Thymus (tissue), 11 donors: ENCODE measurements around the gene RNASE7. TPM values are rescaled to one million over a fixed set of nuclear protein-coding genes. Genes with fewer than 3 reads are reported as not detected.

Source experiments
- DNase-seq, 9 donors: peaks; one replicate each; pipeline ENCODE4 v3.0.0-alpha.2; 2013; ENCODE audit warnings: low spot score in 9 of 9, low read depth in 6 of 9, missing footprints in 1 of 9
- H3K27ac ChIP-seq, 2 donors: one replicate each; pipeline ENCODE4 v1.5.1; 2013; ENCODE audit warnings: control low read depth in 1 of 2, low read depth in 1 of 2, low read length in 1 of 2, mild to moderate bottlenecking in 1 of 2, moderate library complexity in 1 of 2
- H3K27me3 ChIP-seq, 2 donors: one replicate each; pipeline ENCODE4 v1.5.1; 2013; ENCODE audit warnings: low read length in 1 of 2; ENCODE audit not compliant: control insufficient read depth in 2 of 2, insufficient read depth in 1 of 2
- H3K36me3 ChIP-seq, 2 donors: one replicate each; pipeline ENCODE4 v1.5.1; 2013; ENCODE audit warnings: low read length in 1 of 2, mild to moderate bottlenecking in 1 of 2, moderate library complexity in 1 of 2; ENCODE audit not compliant: control insufficient read depth in 2 of 2, insufficient read depth in 2 of 2
- H3K4me1 ChIP-seq, 2 donors: one replicate each; pipeline ENCODE4 v1.5.1; 2013; ENCODE audit warnings: low read length in 2 of 2; ENCODE audit not compliant: control insufficient read depth in 2 of 2, insufficient read depth in 2 of 2
- H3K4me3 ChIP-seq, 2 donors: one replicate each; pipeline ENCODE4 v1.5.1; 2013; ENCODE audit warnings: low read length in 2 of 2, control low read depth in 1 of 2, mild to moderate bottlenecking in 1 of 2
- H3K9me3 ChIP-seq, 2 donors: one replicate each; pipeline ENCODE4 v1.5.1; 2013; ENCODE audit warnings: low read length in 1 of 2, mild to moderate bottlenecking in 1 of 2; ENCODE audit not compliant: control insufficient read depth in 2 of 2, insufficient read depth in 1 of 2
- WGBS: extraction: QIAGEN DNeasy Blood & Tissue Kit; methylation state at CpG from one replicate; pipeline ENCODE4 v1.1.7; 2013; 5-methylcytosine and 5-hydroxymethylcytosine counted together
- polyA plus RNA-seq: library from polyadenylated mRNA; stranded (reverse); fragments of 200-250 nt; gene quantifications from one replicate; pipeline ENCODE4 v1.2.3, GENCODE V29; 2013
- total RNA-seq: library from RNA; stranded (reverse); fragments of 120-200 nt; gene quantifications from one replicate; pipeline ENCODE4 v1.2.4, GENCODE V29; 2013
- donor health status: healthy.

Gene RNASE7
- total and polyA plus RNA-seq, 2 donors, result 0.47 to 1.6 TPM

- 78% methylated on average over 3 of the region's 3 CpGs for WGBS
- Histone ChIP-seq H3K36me3 (no peaks in the 10 kb centered on the region), H3K4me3 (no peak overlapping the region), H3K9me3 (no peaks in the 10 kb centered on the region), H3K27ac (no peak overlapping the region), H3K4me1 (peaks cover 7 to 15% of the 10 kb centered on the region in 2 donors), H3K27me3 (peaks cover 19 to 52% of the 10 kb centered on the region in 2 donors)
- no peak for DNase-seq
Observed at GRCh38 chr14:21026988-21027315, 15.2 kb upstream of the RNASE7 start.

DNA sequence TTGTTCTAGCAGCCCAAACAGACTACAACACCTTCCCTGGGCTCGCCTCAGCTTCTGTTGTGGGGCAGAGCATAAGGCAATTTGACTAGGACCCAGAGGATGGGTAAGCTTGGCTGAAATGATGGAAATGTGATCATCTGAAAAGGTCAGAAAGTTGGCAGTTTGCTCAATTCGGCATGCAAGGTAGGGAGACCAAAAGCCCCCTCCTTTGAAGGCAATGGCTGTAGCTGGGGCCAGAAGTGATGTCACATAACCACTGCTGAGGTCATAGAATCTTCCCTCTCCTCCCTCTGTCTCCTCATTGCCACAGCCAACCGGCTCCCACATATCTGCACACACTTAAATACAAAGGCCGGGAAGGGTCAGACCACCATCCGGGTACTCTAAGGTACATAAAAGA is 12.2 kb upstream of the RNASE7 start, which contains the start of gene TPPP2:
TPPP2 (plus strand) TSS at position 301 of the 400 bp plus-strand sequence. CDS start 365 bp downstream, outside the sequence.
- no peak within 1 kb of the TSS for H3K27ac ChIP-seq
- no peaks in the 10 kb centered on the region for H3K9me3 ChIP-seq
- 96% methylated on average over 5 of the region's 5 CpGs for WGBS
- peaks cover 0 to 5% of the 10 kb centered on the region in 2 donors for H3K4me1 ChIP-seq
- no peaks in the 10 kb centered on the region for H3K36me3 ChIP-seq
- no peak within 1 kb of the TSS for H3K4me3 ChIP-seq
- peaks cover 11 to 23% of the 10 kb centered on the region in 2 donors for H3K27me3 ChIP-seq
- no peak for DNase-seq

DNA sequence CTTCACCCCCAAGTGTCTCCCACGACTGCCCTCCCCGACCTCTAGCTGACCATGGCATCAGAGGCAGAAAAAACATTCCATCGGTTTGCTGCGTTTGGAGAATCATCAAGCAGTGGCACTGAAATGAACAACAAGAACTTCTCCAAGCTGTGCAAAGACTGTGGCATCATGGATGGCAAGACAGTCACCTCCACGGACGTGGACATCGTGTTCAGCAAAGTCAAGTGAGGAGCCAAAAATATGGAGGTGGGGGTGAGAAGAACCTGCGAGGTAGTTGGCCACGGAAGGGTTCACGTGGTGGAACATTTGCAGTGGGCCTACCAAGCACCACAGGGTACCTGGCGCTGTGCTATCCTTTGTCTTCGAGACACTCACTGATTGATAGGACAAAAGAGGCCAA is 11.6 kb upstream of the RNASE7 start:
- 96% methylated on average over 12 of the region's 12 CpGs for WGBS
- no peak overlapping the region for H3K4me3 ChIP-seq
- no peaks in the 10 kb centered on the region for H3K9me3 ChIP-seq
- no peak overlapping the region for H3K27ac ChIP-seq
- H3K27me3 ChIP-seq, result peaks cover 7 to 18% of the 10 kb centered on the region in 2 donors
- H3K36me3 ChIP-seq, result no peaks in the 10 kb centered on the region
- peaks cover 0 to under 1% of the 10 kb centered on the region in 2 donors for H3K4me1 ChIP-seq
- no peak for DNase-seq

DNA sequence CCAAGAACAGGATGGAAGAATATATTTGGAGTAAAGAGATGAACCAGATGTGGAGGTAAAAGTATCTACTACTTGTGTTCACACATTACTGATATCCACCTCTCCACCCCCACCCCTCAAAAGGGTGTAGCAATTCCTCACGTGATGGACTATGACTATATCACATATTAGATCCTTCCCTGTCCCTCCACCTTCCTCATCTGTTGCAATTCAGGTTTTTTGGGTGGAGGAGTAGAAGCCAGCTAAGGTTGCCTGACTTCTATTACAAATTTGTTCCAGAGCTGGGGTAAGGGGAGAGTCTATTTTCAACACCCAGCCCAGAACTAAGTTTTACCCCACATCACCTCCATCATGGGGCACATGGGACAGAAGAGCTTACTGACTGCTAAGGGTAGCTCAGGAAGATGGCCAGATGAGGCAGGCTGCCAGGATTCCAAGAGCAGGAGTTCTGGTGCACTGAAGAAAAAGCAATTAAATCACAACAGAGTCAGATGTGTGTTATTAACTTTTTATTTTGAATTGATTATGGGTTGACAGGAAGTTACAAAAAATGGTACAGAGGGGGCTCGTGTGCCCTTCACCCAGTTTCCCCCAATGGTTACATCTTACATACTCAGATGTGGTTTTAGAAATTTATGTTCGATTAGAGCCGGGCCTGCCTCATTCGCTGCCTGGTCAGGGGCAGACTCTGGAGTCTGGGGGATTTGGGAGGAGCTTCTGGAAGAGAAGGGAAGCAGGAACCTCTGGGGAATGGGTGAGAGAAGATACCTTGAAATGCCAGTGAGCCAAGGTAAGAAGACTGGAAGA is 9.6 kb upstream of the RNASE7 start:
- WGBS, result 91% methylated on average over 5 of the region's 5 CpGs
- Histone ChIP-seq H3K36me3 (no peaks in the 10 kb centered on the region), H3K4me3 (no peak overlapping the region), H3K9me3 (no peaks in the 10 kb centered on the region), H3K27me3 (peaks cover 2 to 4% of the 10 kb centered on the region in 2 donors), H3K4me1 (no peaks in the 10 kb centered on the region), H3K27ac (no peak overlapping the region)
- DNase-seq, result no peak

DNA sequence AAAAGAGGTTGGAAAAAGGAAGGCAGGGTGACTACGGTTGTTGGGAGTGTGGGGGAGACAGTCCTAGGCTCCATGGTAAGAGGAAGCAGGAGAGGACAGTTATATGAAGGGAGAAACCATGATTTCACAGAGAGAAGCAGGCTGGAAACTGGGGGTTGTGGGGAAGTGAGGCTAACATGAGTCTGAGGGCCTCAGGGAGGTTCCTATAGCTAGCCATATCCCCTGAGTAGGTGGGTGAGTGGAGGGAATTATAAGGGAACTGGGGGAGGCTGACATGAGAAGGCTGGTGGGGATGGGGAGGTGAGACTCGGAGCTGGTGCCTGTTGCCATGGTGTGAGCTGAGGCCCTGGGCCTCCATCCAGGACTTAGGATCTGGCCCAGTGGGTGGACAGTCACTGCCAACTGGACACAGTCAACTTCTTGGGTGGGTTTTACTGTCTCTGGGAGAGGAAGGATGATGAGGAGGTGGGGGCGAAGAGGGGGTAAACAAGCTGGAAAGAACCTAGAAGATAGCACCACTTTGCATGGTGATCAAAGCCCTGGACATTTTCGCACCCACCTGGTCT is 8.9 kb upstream of the RNASE7 start:
- no peaks in the 10 kb centered on the region for H3K36me3 ChIP-seq
- 94% methylated on average over 4 of the region's 4 CpGs for WGBS
- H3K27ac ChIP-seq, result no peak overlapping the region
- H3K4me3 ChIP-seq, result no peak overlapping the region
- no peaks in the 10 kb centered on the region for H3K9me3 ChIP-seq
- H3K4me1 ChIP-seq, result no peaks in the 10 kb centered on the region
- DNase-seq, result no peak
- peaks cover 2 to 4% of the 10 kb centered on the region in 2 donors for H3K27me3 ChIP-seq

GRCh38 chr14:21034707-21035106 is 7.5 kb upstream of the RNASE7 start, which contains the start of gene RNASE13:
TSS of gene RNASE13 (minus strand) at chr14:21034807. CDS start at chr14:21034288, 519 bp downstream.
- no peak within 1 kb of the TSS for H3K4me3 ChIP-seq
- DNase-seq, result no peak
- WGBS, result 91% methylated on average over 5 of the region's 5 CpGs
- H3K4me1 ChIP-seq, result no peaks in the 10 kb centered on the region
- H3K36me3 ChIP-seq, result no peaks in the 10 kb centered on the region
- peaks cover 2 to 4% of the 10 kb centered on the region in 2 donors for H3K27me3 ChIP-seq
- H3K9me3 ChIP-seq, result no peaks in the 10 kb centered on the region
- no peak within 1 kb of the TSS for H3K27ac ChIP-seq

DNA sequence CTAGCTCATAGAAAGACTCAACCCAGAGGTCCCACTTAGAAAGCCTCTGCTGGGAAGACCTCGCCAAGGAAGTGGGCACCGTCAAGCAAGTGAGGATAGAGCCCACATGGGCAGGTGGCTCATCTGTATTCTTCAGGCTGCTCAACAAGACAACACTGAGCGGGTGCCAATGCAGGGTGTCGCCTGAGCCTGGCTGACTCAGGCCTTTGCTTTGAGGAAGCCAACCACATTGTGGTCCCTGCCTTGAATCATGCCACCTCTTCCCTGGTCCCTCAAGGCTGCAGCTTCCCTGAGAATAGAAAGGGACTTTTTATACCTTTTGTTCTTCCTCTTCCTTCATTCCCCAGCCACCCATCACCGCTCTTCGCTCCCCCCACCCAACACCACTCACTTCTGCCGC is 5.4 kb upstream of the RNASE7 start:
- Histone ChIP-seq H3K9me3 (no peaks in the 10 kb centered on the region), H3K27me3 (peaks cover 0 to 4% of the 10 kb centered on the region in 2 donors), H3K27ac (no peak overlapping the region), H3K4me1 (peaks cover 0 to 2% of the 10 kb centered on the region in 2 donors), H3K36me3 (no peaks in the 10 kb centered on the region), H3K4me3 (no peak overlapping the region)
- DNase-seq, result no peak
- 87% methylated on average over 7 of the region's 7 CpGs for WGBS

- peaks cover 0 to 2% of the 10 kb centered on the region in 2 donors for H3K4me1 ChIP-seq
- WGBS, result 95% methylated on average over 3 of the region's 3 CpGs
- H3K27me3 ChIP-seq, result peaks cover 0 to 3% of the 10 kb centered on the region in 2 donors
- DNase-seq, result no peak
- H3K4me3 ChIP-seq, result no peak overlapping the region
- H3K36me3 ChIP-seq, result no peaks in the 10 kb centered on the region
- H3K9me3 ChIP-seq, result no peaks in the 10 kb centered on the region
- no peak overlapping the region for H3K27ac ChIP-seq
Observed at GRCh38 chr14:21037156-21037555, 5.0 kb upstream of the RNASE7 start.
